ENCODE data around the gene TGFBR3. TPM values are rescaled to one million over a fixed set of nuclear protein-coding genes. Genes with fewer than 3 reads are reported as not detected.

TGFBR3 gene
- total RNA-seq, 1 experiment from 2014 or later: 7.7 TPM

DNA sequence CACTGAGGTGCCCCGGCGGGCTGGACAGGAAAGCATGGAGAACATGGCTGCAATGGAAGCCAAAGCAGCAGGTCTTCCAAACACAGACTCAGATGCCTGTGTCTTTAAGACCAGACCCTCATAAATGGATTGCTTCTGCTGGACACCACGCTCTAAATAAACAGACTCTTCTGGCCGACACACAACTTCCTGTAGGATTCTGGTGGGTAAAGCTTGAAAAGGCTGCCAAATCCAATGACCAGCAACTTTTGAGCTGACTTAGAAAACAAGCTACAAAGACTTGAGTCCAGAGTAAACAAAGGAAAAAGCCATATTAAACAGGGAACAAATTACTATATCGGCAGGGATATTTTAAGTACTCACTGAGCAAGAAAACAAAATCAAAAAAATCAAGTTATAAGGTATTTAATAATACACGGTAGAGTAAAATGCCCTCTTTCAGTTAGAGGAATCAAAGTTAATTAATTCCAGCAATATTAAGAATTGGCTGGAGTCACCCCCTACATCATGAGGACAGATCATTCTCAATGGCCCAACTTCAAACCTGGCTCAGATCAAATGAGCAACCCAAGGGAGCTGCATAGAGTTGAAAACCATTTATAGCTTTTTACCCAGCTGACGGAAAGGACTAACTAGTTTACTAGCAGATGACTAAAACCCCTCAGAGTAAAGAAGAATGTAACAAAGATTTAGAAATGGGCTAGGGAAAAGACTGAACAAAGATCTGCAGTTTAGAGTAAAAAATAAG, 102.4 kb downstream of the TGFBR3 start:
- no peak overlapping the region for H3K27ac ChIP-seq
- H3K4me1 ChIP-seq: peaks cover 15% of the 10 kb centered on the region
- no peaks in the 10 kb centered on the region for H3K36me3 ChIP-seq
- H3K4me3 ChIP-seq: no peak overlapping the region
- H3K27me3 ChIP-seq: no peaks in the 10 kb centered on the region
- DNase-seq: no peak
- no peaks in the 10 kb centered on the region for H3K9me3 ChIP-seq (replicated peaks)

DNA sequence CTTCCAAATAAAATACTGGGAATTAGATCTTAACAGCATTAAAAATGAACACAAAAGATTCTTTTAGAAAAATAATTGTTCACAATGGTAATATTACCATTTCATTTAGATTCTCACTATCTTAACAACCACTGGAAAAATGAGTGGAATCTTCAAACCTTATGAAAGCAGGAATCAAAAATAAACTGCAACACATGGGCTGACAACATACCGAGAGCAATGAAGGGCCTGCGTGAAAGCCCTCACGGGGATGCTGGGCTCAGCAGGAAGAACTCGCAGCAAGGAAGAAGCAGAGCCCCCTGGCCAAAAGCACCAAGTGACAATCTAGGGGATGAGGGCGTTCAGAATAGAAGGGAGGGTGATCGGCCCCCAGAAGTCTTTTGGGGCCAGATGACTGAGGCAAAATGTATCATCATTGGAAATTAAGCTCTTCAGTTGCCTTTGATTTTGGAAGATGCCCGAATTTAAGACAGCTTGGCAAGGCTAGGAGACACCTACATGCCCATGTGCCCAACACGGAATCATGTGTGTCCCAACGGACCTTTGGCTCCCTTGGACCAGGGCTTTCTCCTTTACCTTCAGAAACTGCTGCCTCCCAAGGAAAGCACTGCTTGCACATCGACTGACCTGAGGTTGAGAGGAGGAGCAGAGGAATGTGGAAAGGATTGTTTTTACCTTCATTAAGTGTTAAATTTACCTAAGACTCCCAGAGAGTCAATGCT, 103.9 kb downstream of the TGFBR3 start:
- H3K27me3 ChIP-seq: no peaks in the 10 kb centered on the region
- H3K4me1 ChIP-seq: peaks cover 18% of the 10 kb centered on the region
- no peak overlapping the region for H3K27ac ChIP-seq
- no peak overlapping the region for H3K4me3 ChIP-seq
- H3K36me3 ChIP-seq: no peaks in the 10 kb centered on the region
- H3K9me3 ChIP-seq (replicated peaks): no peaks in the 10 kb centered on the region
- no peak for DNase-seq

DNA sequence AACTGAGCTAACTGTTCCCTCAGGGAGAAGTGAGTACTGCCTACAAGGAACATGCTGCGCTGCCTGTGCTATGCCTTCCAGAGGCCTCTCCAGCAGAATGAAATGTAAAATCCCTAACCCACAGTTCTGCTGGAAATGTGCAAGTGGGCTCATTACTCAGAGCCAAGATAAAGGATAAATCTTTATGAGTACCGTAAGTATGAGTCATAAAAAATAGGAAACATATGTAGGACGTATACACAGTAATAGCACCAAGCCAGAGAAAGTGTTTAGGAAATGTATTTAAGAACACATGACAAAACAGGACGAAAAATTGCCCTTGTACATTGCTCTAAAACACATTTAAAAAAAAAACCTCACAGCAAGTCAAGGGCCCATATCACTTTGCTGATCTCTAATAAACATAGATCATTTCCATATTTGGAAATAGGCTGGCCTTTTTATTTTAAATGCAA, 104.6 kb downstream of the TGFBR3 start:
- Histone ChIP-seq H3K27ac (no peak overlapping the region), H3K4me3 (no peak overlapping the region), H3K27me3 (no peaks in the 10 kb centered on the region), H3K9me3 (replicated peaks) (no peaks in the 10 kb centered on the region), H3K36me3 (no peaks in the 10 kb centered on the region), H3K4me1 (peaks cover 25% of the 10 kb centered on the region)
- no peak for DNase-seq

DNA sequence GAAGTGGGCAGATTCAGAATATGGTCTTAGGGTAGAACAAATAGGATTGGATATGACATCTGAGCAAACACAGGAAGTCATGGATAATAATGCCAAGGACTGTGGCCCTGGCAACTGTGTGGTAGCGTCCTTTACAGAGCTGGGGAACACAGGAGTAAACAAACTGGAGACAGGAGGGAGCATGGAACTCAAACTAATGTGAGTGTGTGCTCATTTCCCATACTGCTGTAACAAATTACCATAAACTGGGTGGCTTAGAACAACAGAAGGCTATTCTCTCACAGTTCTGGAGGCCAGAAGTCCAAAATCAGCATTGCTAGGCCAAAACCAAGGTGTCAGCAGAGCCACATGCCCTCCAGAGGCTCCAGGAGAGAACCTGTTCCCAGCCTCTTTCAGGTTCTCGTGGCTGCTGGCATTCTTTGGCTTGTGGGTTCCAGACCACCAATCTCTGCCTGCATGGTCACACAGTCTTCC, 106.4 kb downstream of the TGFBR3 start:
- DNase-seq: peak; percentile 35 to 69
- H3K9me3 ChIP-seq (replicated peaks): no peaks in the 10 kb centered on the region
- no peaks in the 10 kb centered on the region for H3K36me3 ChIP-seq
- no peaks in the 10 kb centered on the region for H3K27me3 ChIP-seq
- no peak overlapping the region for H3K4me3 ChIP-seq
- H3K4me1 ChIP-seq: peaks cover 30% of the 10 kb centered on the region
- H3K27ac ChIP-seq: peak overlapping the region; percentile 20

DNA sequence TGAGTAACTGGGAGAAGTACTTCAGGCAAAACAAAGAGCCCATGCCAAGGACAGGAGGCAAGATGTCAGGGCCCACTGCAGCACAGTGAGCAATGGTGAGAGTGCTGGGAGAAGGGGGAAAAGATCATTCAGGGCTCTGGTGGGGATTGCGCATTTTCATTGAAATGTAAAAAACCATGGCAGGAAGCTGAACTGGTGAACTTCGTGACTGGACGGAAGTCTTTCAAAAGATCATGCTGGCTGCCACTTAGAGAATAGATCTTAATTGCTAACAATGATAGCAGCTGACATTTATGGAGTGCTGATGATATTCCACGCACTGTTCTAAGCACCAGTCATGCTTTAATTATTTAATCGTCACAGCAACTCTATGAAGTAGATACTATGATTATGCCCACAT, 107.0 kb downstream of the TGFBR3 start:
- Histone ChIP-seq H3K27me3 (no peaks in the 10 kb centered on the region), H3K9me3 (replicated peaks) (no peaks in the 10 kb centered on the region), H3K4me1 (peaks cover 30% of the 10 kb centered on the region), H3K36me3 (no peaks in the 10 kb centered on the region), H3K27ac (no peak overlapping the region; the same call in 1 of the 2 replicates), H3K4me3 (no peak overlapping the region)
- no peak for DNase-seq

DNA sequence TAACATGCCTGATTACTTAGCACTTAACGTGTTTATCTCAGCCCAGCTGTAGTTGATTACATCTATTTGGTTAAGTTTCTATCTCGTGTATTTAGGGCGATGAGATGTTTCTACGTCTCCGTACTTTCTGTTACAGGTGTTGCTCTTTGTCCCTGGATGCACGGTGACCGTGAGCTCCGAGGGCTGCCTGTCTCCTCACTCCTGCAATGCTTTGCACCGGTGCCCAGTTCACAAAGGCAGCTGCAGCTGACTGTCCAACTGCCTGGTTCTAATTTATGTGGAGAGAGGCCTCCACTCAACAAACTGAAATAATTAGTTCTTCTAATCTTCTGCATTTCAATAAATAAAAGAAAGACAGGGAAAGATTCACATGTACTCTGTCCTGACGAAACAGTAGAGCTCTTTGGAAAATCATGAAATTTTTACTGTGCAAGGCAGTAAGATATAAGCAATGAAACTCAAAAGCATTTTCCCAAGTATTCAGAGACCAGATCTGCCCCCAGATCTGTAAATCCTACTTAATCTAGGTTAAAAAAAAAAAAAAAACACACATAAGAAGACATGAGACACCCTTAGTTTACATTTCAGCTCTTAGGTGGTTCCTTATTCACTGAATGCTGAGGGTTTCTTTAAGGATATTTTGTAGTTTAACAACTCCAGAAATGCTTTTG, 108.2 kb downstream of the TGFBR3 start:
- H3K9me3 ChIP-seq (replicated peaks): no peaks in the 10 kb centered on the region
- peak in 1 of 2 experiments; percentile 23 for DNase-seq
- H3K36me3 ChIP-seq: no peaks in the 10 kb centered on the region
- peaks cover 30% of the 10 kb centered on the region for H3K4me1 ChIP-seq
- H3K4me3 ChIP-seq: no peak overlapping the region
- no peaks in the 10 kb centered on the region for H3K27me3 ChIP-seq
- H3K27ac ChIP-seq: no peak overlapping the region

DNA sequence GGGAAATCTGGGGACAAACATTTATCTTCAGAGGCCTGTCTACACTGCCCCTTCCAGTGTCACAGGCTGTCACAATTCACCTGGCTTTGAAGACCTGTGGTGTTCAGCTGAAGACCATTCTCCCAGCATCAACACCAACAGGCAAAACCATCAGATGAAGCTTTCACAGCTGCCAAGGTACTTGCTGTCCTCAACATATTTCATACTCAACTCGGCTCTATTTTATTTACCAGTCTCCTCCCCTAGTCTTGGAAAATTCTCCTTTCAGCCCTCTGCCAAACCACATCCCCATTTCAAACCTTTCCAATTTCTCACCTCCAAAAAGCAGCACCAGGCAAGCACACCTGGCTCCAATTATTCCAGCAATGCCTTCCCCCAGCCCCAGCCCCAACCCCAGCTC, 108.8 kb downstream of the TGFBR3 start:
- H3K4me3 ChIP-seq: no peak overlapping the region
- no peaks in the 10 kb centered on the region for H3K36me3 ChIP-seq
- no peaks in the 10 kb centered on the region for H3K27me3 ChIP-seq
- no peak overlapping the region for H3K27ac ChIP-seq
- no peaks in the 10 kb centered on the region for H3K9me3 ChIP-seq (replicated peaks)
- no peak for DNase-seq
- peaks cover 30% of the 10 kb centered on the region for H3K4me1 ChIP-seq

DNA sequence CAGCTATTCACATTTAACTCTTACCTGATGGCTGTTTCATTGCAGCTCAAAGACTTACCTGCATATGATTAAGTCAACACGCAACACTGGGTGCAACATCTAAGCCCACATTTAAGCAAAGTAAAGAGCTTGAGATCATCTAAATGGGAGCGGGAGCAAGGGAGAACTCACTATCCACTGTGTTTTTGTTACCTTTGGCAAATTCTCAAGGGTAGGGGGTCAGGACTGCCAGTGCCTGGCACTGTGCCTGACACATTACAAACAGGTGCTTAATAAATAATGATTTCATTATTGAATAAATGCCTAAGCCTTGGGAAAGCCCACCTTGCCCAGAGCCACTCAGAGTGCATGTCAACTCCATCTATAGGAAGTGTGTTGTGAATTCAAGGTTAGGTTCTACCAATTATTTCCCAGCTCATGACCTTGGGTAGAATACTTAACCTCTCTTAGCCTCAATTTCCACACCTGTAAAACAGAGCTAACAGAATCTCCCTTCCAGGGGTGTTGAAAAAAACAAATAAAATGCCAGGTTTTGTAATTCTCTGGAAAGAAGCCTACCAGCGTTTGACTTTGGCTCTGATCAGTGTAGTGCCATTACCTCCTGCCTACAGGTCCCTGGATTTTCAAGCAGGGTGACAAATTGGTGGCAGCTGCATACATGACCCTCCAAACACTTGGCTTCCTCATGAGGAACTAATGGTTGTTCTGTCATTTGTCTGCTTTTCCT, 109.7 kb downstream of the TGFBR3 start:
- Histone ChIP-seq H3K36me3 (no peaks in the 10 kb centered on the region), H3K9me3 (replicated peaks) (no peaks in the 10 kb centered on the region), H3K27me3 (no peaks in the 10 kb centered on the region), H3K27ac (no peak overlapping the region), H3K4me1 (peaks cover 31% of the 10 kb centered on the region), H3K4me3 (no peak overlapping the region)
- DNase-seq: peak in 1 of 2 experiments; percentile 36

DNA sequence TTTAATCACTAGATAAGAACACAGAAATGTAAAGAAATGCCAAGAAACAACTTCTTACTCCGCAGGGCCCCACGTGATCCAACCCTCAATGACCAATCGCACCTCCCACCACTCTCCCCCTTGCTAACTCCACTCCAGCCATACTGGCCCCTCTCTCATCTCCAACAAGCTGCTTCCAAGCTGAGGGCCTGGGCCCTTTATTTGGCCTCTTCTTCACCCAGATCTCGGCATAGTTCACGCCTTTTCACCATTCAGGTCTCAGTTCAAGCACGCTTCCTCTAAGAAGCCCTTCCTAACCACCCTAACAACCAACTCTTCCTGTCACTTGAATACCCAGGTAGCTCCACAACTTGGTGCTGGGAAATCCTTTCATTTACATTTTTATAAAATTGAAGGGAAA, 110.7 kb downstream of the TGFBR3 start:
- Histone ChIP-seq H3K9me3 (replicated peaks) (no peaks in the 10 kb centered on the region), H3K36me3 (no peaks in the 10 kb centered on the region), H3K27ac (no peak overlapping the region), H3K27me3 (no peaks in the 10 kb centered on the region), H3K4me1 (peaks cover 39% of the 10 kb centered on the region), H3K4me3 (no peak overlapping the region)
- DNase-seq: no peak

DNA sequence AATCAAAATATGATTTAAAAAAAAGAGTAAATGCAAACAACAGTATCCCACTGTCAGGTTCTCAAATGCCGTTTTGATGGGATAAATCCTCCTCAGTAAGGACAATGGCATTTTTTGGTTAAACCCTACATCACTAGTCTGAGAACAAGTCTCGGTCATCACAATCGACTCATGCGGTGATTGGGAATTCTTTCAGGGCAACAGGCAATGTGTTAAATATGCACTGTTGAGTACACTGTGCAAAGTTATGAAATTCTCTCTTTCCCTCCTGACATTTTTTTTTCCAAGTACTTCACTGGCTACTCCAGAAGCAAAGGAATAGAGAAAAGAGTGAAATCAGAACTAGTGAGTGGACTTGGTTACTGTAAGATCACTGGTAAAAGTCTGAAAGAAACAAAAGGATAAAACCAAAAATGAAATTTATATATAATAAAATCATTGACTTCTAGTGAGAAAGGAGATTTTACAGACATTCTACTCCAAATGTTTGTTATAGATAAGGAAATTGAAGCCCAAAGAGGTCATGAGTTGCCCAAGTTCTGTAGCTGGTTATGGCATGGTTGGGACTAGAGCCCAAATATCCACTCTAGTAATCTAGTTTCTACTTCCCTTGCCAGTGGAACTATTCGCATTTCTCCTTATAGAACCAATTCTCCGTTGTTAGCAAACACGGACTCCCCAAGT, 111.3 kb downstream of the TGFBR3 start:
- H3K27me3 ChIP-seq: no peaks in the 10 kb centered on the region
- H3K36me3 ChIP-seq: no peaks in the 10 kb centered on the region
- peaks cover 39% of the 10 kb centered on the region for H3K4me1 ChIP-seq
- H3K9me3 ChIP-seq (replicated peaks): no peaks in the 10 kb centered on the region
- no peak for DNase-seq
- H3K4me3 ChIP-seq: no peak overlapping the region
- no peak overlapping the region for H3K27ac ChIP-seq

DNA sequence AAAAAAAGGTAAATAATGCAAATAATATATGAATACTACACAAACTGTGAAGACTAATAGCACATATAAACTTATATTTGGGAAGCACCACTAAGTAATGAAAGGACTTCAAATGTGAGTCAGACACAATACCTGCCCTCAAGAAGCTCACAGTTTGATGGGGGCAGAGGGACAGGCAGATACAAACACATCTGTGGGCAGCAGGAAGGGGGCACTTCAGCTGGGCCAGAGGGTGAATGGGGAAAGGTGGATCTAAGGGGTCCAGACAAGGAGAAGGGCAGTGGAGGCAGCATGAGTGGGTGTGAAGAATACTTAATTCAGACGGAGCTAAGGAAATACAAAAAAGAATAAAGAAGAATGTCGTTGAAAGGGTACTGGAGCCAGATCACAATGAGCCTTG, 114.2 kb downstream of the TGFBR3 start:
- Histone ChIP-seq H3K4me3 (no peak overlapping the region), H3K27ac (no peak overlapping the region), H3K4me1 (peaks cover 45% of the 10 kb centered on the region), H3K27me3 (no peaks in the 10 kb centered on the region), H3K36me3 (no peaks in the 10 kb centered on the region), H3K9me3 (replicated peaks) (no peaks in the 10 kb centered on the region)
- no peak for DNase-seq

DNA sequence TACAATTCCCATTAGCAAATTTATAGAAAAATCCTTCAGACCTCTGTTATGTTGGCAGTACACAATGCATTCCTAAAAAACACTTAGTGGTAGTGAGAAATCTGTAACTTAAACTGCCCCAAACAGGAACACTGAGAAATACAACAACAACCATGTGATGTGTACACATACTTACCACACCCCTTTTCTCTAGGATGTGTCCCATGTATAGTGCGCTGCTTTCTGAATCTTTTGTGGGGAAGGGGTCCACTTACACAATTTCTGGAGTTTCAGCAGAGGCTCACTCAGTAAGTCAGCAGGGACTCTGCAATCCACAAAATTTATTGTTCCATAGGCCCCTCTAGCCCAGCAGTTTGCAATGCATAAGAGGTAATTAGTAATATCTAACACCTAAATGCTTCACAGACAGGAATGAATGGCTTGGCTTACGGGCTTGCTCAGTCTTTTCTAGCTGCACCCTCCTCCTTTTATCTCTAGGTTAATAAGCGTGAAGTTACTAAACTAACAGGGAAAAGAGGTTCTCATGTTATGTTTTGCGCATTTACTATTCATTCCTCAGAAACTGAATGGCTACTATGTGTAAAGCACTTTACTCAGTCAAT, 115.2 kb downstream of the TGFBR3 start:
- Histone ChIP-seq H3K4me1 (peaks cover 42% of the 10 kb centered on the region), H3K36me3 (no peaks in the 10 kb centered on the region), H3K9me3 (replicated peaks) (no peaks in the 10 kb centered on the region), H3K4me3 (no peak overlapping the region), H3K27ac (peak overlapping the region; percentile 77), H3K27me3 (no peaks in the 10 kb centered on the region)
- peak in 1 of 2 experiments; percentile 55 for DNase-seq

DNA sequence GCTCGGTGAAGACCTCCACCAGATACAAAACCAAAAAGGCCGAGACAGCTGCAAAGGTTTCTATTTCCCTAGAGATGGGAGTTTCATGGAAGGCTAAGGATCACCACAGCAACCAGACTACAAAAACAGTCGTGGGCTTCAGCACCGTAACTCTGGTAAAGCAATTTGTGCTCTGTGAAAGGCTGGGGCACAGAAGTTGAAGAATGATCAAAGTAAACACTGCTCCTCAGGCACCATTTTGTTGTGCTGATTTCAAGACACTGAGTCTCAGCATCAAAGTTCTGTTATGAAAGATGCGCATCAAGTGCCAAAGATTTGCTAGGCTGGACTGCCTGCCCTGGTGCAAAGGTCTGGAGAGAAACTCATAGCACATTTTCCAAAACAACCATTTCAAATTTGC, 116.2 kb downstream of the TGFBR3 start:
- Histone ChIP-seq H3K4me1 (peaks cover 42% of the 10 kb centered on the region), H3K9me3 (replicated peaks) (no peaks in the 10 kb centered on the region), H3K27ac (peak overlapping the region; percentile 77), H3K27me3 (no peaks in the 10 kb centered on the region), H3K4me3 (peak overlapping the region; percentile 17), H3K36me3 (no peaks in the 10 kb centered on the region)
- DNase-seq: peak; percentile 74 to 87
